Peyer's patch (tissue), 4 donors: ENCODE measurements around the gene CLEC2L. TPM values are rescaled to one million over a fixed set of nuclear protein-coding genes. Genes with fewer than 3 reads are reported as not detected.

Experiments used
- DNase-seq, 3 donors: peaks; one replicate each; pipeline ENCODE4 v3.0.0-alpha.2; 2017 to 2019
- H3K27ac ChIP-seq, 4 donors: fragments of 200-600 bp; sonication (generic); one replicate each; pipeline ENCODE4 v1.5.1; 2016 to 2019
- H3K27me3 ChIP-seq, 2 donors: fragments of 200-600 bp; sonication (generic); one replicate each; pipeline ENCODE4 v1.5.1; 2019
- H3K36me3 ChIP-seq, 3 donors: fragments of 200-600 bp; sonication (generic); one replicate each; pipeline ENCODE4 v1.5.1; 2016 to 2019
- H3K4me1 ChIP-seq, 4 donors: fragments of 200-600 bp; sonication (generic); one replicate each; pipeline ENCODE4 v1.5.1; 2016 to 2019
- H3K4me3 ChIP-seq, 4 donors: fragments of 200-600 bp; sonication (generic); 1 replicate in 3 of 4; 2 replicates in 1 of 4; pipeline ENCODE4 v1.5.1; 2016 to 2019; ENCODE audit warnings: mild to moderate bottlenecking in 1 of 4
- H3K9me3 ChIP-seq, 4 donors: fragments of 200-600 bp; sonication (generic); one replicate each; pipeline ENCODE4 v1.5.1; 2016 to 2019; ENCODE audit warnings: mild to moderate bottlenecking in 1 of 4
- POLR2A ChIP-seq, 2 donors: fragments of 450-650 bp; IDR thresholded peaks; one replicate each; pipeline ENCODE4 v1.5.1; 2017; ENCODE audit warnings: antibody characterized with exemption in 2 of 2, mild to moderate bottlenecking in 2 of 2, moderate library complexity in 2 of 2
- total RNA-seq, 4 donors: library from RNA; depleted of rRNA; stranded (reverse); fragments of >200 nt; gene quantifications; one replicate each; pipeline ENCODE4 v1.1.0, GENCODE V29; 2016
- TF ChIP-seq, protein P1 (sequence below), 6 experiments: fragments of 450-650 bp in 4 of 6; fragments of 200-600 bp in 2 of 6; sonication (generic) in 1 of 6; IDR thresholded peaks; one replicate each; pipeline ENCODE4 v1.5.1; 2017 to 2019; ENCODE audit warnings: antibody characterized with exemption in 6 of 6, mild to moderate bottlenecking in 3 of 6, moderate library complexity in 1 of 6

Gene CLEC2L
- total RNA-seq, 4 donors from 2014 or later: not detected

GRCh38 chr7:139531094-139531493, 7.6 kb downstream of the CLEC2L start:
- Histone ChIP-seq H3K4me3 (no peak overlapping the region), H3K9me3 (no peaks in the 10 kb centered on the region), H3K27ac (no peak overlapping the region), H3K36me3 (no peaks in the 10 kb centered on the region), H3K4me1 (no peaks in the 10 kb centered on the region), H3K27me3 (no peaks in the 10 kb centered on the region)
- DNase-seq: no peak
- no peak for TF ChIP-seq POLR2A (IDR thresholded peaks at IDR 0.05)
- TF ChIP-seq, protein P1, sequence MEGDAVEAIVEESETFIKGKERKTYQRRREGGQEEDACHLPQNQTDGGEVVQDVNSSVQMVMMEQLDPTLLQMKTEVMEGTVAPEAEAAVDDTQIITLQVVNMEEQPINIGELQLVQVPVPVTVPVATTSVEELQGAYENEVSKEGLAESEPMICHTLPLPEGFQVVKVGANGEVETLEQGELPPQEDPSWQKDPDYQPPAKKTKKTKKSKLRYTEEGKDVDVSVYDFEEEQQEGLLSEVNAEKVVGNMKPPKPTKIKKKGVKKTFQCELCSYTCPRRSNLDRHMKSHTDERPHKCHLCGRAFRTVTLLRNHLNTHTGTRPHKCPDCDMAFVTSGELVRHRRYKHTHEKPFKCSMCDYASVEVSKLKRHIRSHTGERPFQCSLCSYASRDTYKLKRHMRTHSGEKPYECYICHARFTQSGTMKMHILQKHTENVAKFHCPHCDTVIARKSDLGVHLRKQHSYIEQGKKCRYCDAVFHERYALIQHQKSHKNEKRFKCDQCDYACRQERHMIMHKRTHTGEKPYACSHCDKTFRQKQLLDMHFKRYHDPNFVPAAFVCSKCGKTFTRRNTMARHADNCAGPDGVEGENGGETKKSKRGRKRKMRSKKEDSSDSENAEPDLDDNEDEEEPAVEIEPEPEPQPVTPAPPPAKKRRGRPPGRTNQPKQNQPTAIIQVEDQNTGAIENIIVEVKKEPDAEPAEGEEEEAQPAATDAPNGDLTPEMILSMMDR (IDR thresholded peaks at IDR 0.05): no peak

GRCh38 chr7:139532636-139533155, 9.2 kb downstream of the CLEC2L start:
- Histone ChIP-seq H3K27ac (no peak overlapping the region), H3K4me3 (no peak overlapping the region), H3K36me3 (no peaks in the 10 kb centered on the region), H3K9me3 (no peaks in the 10 kb centered on the region), H3K4me1 (no peaks in the 10 kb centered on the region), H3K27me3 (no peaks in the 10 kb centered on the region)
- no peak for TF ChIP-seq POLR2A (IDR thresholded peaks at IDR 0.05)
- TF ChIP-seq, protein P1 (IDR thresholded peaks at IDR 0.05): no peak
- DNase-seq: no peak

DNA sequence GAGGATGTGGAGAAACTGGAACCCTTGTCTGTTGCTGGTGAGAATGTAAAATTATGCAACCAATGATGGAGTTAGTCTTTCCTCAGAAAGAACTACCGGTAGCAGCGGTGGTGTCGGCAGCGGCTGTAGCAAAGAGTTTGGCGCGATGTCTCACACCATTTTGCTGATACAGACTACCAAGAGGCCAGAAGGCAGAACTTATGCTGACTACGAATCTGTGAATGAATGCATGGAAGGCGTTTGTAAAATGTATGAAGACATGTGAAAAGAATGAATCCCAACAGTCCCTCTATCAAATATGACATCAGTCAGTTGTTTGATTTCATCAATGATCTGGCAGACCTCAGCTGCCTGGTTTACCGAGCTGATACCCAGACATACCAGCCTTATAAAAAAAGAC, 10.6 kb downstream of the CLEC2L start:
- H3K36me3 ChIP-seq: no peaks in the 10 kb centered on the region
- no peaks in the 10 kb centered on the region for H3K9me3 ChIP-seq
- no peak overlapping the region for H3K4me3 ChIP-seq
- H3K27me3 ChIP-seq: no peaks in the 10 kb centered on the region
- TF ChIP-seq, protein P1 (IDR thresholded peaks at IDR 0.05): no peak
- no peak for TF ChIP-seq POLR2A (IDR thresholded peaks at IDR 0.05)
- H3K27ac ChIP-seq: no peak overlapping the region
- no peaks in the 10 kb centered on the region for H3K4me1 ChIP-seq
- DNase-seq: no peak

DNA sequence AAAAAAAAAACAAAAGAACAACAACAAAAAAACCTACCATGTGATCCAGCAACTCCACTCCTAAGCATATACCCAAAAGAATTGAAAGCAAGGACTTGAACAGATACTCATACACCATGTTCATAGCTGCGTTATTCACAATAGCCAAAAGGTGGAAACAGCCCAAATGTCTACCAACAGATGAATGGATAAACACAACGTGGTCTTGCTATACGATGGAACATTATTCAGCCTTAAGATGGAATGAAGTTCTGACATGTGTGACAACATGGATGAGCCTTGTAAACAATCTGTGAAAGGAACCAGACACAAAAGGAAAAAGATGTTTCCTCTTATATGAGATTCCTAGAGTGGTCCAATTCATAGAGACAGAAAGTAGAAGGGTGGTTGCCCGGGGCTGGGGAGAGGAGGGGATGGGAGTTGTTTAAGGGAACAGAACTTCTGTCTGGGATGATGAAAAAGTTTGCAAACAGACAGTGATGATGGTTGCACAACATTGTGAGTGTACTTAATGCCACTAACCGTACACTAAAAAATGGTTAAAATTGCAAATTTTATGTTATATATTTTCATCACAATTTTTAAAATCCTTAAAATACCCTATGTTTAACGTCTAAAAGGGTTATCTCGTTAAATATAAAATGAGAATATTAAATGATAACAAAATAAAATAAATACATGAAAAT, 11.6 kb downstream of the CLEC2L start:
- H3K27ac ChIP-seq: no peak overlapping the region
- H3K27me3 ChIP-seq: no peaks in the 10 kb centered on the region
- TF ChIP-seq POLR2A (IDR thresholded peaks at IDR 0.05): no peak
- TF ChIP-seq, protein P1 (IDR thresholded peaks at IDR 0.05): no peak
- no peak overlapping the region for H3K4me3 ChIP-seq
- no peaks in the 10 kb centered on the region for H3K36me3 ChIP-seq
- DNase-seq: no peak
- no peaks in the 10 kb centered on the region for H3K9me3 ChIP-seq
- no peaks in the 10 kb centered on the region for H3K4me1 ChIP-seq

GRCh38 chr7:139536152-139536551, 12.7 kb downstream of the CLEC2L start:
- Histone ChIP-seq H3K4me3 (no peak overlapping the region), H3K27me3 (no peaks in the 10 kb centered on the region), H3K9me3 (no peaks in the 10 kb centered on the region), H3K36me3 (no peaks in the 10 kb centered on the region), H3K4me1 (no peaks in the 10 kb centered on the region), H3K27ac (no peak overlapping the region)
- TF ChIP-seq POLR2A (IDR thresholded peaks at IDR 0.05): no peak
- TF ChIP-seq, protein P1 (IDR thresholded peaks at IDR 0.05): no peak
- DNase-seq: no peak
